PC-3 (cell line): ENCODE results near the gene FBXO41.

ENCODE experiments used
- EZH2 ChIP-seq: fragments of 300-600 bp; sonication (generic); IDR thresholded peaks from one replicate; pipeline ENCODE4 v1.6.1; 2017; ENCODE audit warnings: antibody characterized with exemption, mild to moderate bottlenecking, low read length; ENCODE audit not compliant: unreplicated experiment
- EZH2phosphoT487 ChIP-seq: fragments of 300-600 bp; sonication (generic); IDR thresholded peaks from 2 replicates; pipeline ENCODE4 v1.6.1; 2018; ENCODE audit warnings: mild to moderate bottlenecking, antibody characterized with exemption, low read length, borderline replicate concordance
- TF ChIP-seq, protein P1 (sequence below): fragments of 300-600 bp; sonication (generic); conservative IDR thresholded peaks from 2 replicates; pipeline ENCODE4 v1.5.1; 2017; ENCODE audit warnings: antibody characterized with exemption, low read depth, mild to moderate bottlenecking, low read length

DNA sequence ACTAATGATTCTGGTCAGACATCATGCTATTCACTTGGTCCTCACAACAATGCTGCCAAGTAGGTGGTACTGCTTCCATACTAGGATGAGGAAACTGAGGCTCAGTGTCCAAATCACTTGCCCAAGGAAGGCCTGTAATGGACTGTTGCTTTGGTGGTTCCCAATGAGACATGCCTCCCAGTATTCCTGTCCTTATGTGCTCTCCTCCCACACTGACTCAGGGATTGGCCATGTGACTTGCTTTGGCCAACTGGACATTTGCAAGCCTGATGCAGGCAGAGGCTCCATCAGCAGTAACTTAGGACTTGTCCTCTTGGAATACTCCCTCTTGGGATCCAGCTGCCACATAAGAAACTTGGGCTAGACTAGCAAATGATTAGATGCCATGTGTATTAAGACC lies 3.0 kb downstream of the FBXO41 start:
- TF ChIP-seq, protein P1, sequence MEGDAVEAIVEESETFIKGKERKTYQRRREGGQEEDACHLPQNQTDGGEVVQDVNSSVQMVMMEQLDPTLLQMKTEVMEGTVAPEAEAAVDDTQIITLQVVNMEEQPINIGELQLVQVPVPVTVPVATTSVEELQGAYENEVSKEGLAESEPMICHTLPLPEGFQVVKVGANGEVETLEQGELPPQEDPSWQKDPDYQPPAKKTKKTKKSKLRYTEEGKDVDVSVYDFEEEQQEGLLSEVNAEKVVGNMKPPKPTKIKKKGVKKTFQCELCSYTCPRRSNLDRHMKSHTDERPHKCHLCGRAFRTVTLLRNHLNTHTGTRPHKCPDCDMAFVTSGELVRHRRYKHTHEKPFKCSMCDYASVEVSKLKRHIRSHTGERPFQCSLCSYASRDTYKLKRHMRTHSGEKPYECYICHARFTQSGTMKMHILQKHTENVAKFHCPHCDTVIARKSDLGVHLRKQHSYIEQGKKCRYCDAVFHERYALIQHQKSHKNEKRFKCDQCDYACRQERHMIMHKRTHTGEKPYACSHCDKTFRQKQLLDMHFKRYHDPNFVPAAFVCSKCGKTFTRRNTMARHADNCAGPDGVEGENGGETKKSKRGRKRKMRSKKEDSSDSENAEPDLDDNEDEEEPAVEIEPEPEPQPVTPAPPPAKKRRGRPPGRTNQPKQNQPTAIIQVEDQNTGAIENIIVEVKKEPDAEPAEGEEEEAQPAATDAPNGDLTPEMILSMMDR: no peak
- TF ChIP-seq EZH2phosphoT487 (no peak), EZH2 (no peak)
